HG03060 (cell line): ENCODE results near the gene FLVCR2.

Source experiments
- ATAC-seq: cut with Tn5 transposase; IDR thresholded peaks from one replicate; pipeline ENCODE4 v1.9.1; 2021; ENCODE audit warnings: low read depth, moderate number of reproducible peaks; ENCODE audit not compliant: unreplicated experiment

FLVCR2 gene

GRCh38 chr14:75626396-75626795 is 48.0 kb downstream of the FLVCR2 start:
- ATAC-seq, result no peak

- no peak for ATAC-seq
Observed at GRCh38 chr14:75626863-75627262, 48.4 kb downstream of the FLVCR2 start.

DNA sequence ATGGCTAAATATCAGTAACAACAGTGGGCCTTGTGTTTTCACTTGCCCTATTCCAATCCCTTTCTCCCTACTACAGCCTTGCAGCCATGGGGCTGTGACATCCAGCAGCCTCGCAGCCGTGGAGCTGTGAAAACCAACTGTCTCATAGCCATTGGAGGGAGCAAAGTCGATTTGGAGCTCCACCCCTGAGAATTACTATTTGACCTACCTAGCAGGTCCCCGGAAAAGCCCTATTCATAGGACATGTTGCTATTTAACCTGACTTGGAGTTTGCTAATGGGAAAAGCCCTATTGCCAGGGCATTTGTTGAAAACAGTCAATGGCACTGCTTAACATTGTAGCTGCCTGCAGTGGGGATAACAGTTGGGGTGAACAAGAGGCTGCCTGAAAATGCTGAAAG is 49.0 kb downstream of the FLVCR2 start:
- ATAC-seq, result no peak

GRCh38 chr14:75628816-75629215 is 50.4 kb downstream of the FLVCR2 start:
- ATAC-seq, result no peak

DNA sequence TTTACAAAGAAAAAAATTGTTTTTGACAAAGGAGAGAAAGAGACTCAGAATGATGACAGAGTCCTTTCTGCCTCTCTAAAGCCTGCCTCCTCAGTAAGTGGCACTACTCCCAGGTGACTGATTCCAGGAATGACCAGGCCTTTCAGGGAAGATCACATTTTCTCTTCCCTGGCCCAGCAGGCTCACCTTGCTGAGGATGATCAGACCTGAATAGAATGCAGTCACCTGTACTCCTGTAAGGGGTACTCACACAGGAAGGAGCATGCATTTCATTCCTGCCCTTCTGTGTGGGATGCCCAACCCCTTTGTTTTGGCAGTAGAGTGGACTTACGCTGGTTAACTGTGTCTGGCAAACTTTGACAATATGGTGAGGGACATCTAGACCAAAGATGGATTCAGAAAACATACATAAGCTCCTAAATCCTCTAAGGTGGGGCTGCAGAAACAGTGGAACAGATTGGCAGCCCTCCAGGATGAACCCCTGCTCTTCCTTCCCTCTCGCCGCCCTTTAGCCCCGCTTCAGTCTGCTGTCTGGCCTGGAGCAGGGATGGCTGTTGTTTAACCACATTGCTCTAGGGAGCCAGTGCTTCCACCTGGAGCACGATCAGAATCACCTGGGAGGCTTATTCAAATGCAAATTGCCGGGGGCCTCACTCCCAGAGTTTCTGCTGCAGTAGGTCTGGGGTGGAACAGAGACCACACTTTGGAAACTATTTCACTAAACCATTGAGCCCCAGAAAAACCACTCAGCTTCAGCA is 52.5 kb downstream of the FLVCR2 start:
- no peak for ATAC-seq

GRCh38 chr14:75631453-75631831 is 53.0 kb downstream of the FLVCR2 start:
- no peak for ATAC-seq

- no peak for ATAC-seq
Observed at GRCh38 chr14:75634848-75635247, 56.4 kb downstream of the FLVCR2 start.

- ATAC-seq, result no peak
Observed at GRCh38 chr14:75636100-75636692, 57.8 kb downstream of the FLVCR2 start.

- no peak for ATAC-seq
Observed at GRCh38 chr14:75640876-75641275, 62.5 kb downstream of the FLVCR2 start.

DNA sequence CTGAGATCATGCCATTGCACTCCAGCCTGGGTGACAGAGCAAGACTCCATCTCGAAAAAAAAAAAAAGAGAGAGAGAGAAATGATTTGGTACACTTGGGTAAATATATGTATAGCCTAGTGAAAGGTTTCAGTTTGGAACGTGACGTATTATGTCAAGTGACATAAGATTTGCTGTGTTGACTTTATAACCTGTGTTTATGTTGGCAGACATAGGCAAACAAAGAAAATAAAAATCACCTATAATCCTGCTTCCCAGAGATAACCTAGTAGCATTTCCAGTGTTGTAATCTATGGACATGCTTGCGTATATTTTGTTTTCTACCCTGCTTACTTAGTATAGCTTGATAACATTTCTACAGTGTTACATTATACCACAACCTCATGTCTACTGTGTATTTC is 65.6 kb downstream of the FLVCR2 start:
- no peak for ATAC-seq

GRCh38 chr14:75645056-75645455 is 66.6 kb downstream of the FLVCR2 start:
- ATAC-seq, result no peak

- ATAC-seq, result no peak
Observed at GRCh38 chr14:75646762-75647161, 68.3 kb downstream of the FLVCR2 start.

DNA sequence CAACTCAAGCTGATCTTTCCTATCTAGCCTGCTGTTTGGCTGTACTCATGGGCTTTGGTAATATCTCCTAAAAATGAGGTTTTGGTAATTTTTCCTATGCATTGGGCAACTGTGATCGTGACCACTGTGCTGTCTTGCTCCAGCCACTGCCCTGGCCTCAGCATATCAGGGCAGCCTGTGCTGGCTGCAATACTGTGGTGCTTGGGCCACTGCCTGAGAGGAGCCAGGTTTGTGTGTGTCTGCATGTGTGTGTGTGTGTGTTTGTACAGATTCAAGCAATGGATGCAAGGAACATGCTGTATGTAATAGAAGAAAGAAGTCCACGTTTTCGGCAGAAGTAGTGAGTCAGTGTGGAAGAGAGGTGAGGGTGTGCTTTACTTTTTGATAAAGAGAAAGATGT is 69.2 kb downstream of the FLVCR2 start:
- ATAC-seq, result no peak

DNA sequence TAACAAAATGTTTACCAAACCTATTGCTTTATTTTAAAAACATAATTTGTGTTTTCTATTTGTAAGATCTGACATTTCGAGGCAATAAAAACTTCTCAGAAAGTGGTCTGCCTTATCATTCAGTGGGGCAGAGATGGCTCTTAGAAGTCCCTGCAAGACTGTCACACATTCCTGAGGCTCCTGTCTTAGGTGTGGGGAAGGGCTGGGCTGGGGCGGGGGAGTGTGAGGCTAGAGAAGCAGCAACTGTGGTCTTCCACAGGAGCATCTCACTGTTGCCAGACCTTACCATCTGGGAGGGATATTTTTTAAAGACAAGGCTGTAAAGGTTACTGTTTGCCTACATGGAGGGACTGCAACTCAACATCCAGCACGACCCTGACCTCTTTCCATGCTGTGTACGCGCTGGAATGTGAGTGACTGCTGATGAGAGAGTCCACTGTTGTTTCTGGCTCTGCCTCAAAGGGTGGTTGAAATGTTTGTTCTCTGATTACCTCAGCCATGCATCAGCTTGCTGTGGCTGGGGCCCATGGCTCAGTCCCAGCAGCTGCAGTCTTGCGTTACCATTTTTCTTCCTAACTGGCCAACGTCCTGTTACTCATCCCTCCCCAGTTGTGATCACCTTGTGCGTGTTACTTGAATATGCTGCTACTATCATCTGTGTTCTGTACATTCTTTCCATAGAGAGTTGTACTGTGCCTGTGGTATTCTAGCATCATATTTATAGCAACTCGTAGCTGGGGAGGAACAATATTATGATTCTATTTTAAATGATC is 69.8 kb downstream of the FLVCR2 start:
- no peak for ATAC-seq

GRCh38 chr14:75649337-75649736 is 70.9 kb downstream of the FLVCR2 start:
- ATAC-seq, result no peak

- no peak for ATAC-seq
Observed at GRCh38 chr14:75649773-75650172, 71.4 kb downstream of the FLVCR2 start.

GRCh38 chr14:75650253-75651058 is 72.0 kb downstream of the FLVCR2 start:
- no peak for ATAC-seq

- ATAC-seq, result no peak
Observed at GRCh38 chr14:75653563-75653962, 75.1 kb downstream of the FLVCR2 start.

DNA sequence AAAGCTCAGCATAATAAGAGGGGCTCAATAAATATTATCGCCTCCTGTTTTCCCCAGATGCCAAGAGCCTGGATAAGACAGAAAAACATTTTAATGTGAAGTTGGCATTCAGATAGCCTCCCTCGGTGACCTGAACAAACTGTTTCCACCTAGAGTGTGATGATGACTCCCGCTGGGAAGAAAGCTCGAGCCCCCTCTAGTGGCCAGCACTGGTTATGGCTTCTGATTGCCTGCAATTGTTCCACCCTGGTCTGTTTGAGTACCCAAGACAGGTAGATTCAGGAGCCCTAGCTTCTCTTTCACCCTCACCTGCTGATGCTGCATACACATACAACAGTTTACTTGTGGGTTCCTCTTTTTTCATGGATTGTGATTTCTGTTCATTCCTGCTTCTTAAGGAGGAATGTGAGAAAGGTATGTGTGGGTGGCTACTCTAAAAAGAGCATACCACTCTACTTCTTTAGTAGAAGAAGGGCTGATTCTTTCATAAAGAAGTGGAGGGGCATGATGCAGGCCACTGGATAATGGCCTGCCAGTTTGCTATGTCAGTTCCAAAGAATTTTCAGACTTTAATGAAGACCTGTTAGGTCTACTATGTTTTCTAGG is 75.8 kb downstream of the FLVCR2 start:
- ATAC-seq, result no peak

DNA sequence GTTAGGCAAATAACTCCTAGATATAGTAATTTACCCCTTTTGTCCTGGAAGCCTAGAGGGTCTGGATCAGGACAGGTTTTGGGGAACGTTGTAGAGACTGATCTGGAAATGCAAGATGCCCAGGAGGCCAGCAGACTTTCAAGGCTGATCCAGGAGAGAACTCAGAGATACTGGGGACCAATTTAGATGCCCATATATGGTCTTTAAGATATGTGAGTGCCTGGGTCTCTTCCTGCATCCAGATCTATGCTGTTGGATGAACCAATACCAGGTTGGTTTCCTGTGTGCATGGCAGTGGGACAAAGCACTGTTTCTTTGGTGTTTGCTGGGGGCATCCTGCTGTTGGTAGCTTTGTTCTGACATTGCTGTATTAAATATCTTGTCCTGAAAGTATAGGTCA is 76.8 kb downstream of the FLVCR2 start:
- ATAC-seq, result no peak
